Psoas muscle (tissue), 8 donors: ENCODE measurements around the gene SIGMAR1. TPM values are rescaled to one million over a fixed set of nuclear protein-coding genes. Genes with fewer than 3 reads are reported as not detected.

Experiments
- ATAC-seq, 4 donors: fragments of 200-7000 bp; cut with Tn5 transposase; one replicate each; pipeline ENCODE4 v1.9.1; 2020; ENCODE audit warnings: moderate library complexity in 3 of 4, mild to moderate bottlenecking in 2 of 4
- DNase-seq, 2 donors: peaks; one replicate each; pipeline ENCODE4 v3.0.0-alpha.2; 2020
- H3K27ac ChIP-seq: fragments of 200-600 bp; one replicate; pipeline ENCODE4 v1.8.0; 2022
- H3K27me3 ChIP-seq, 3 donors: fragments of 200-600 bp in 1 of 3; one replicate each; pipeline versions ENCODE4 v1.6.1 to v1.8.0; 2013 to 2022; ENCODE audit warnings: low read length in 2 of 3, mild to moderate bottlenecking in 2 of 3, moderate library complexity in 1 of 3; ENCODE audit not compliant: insufficient read depth in 3 of 3
- H3K36me3 ChIP-seq, 2 donors: fragments of 200-600 bp in 1 of 2; one replicate each; pipeline versions ENCODE4 v1.6.1 to v1.8.0; 2013 to 2022; ENCODE audit warnings: low read depth in 1 of 2, mild to moderate bottlenecking in 1 of 2, moderate library complexity in 1 of 2; ENCODE audit not compliant: insufficient read depth in 1 of 2
- H3K4me1 ChIP-seq: fragments of 200-600 bp; one replicate; pipeline ENCODE4 v1.8.0; 2022
- H3K4me3 ChIP-seq: fragments of 200-600 bp; one replicate; pipeline ENCODE4 v1.8.0; 2022; ENCODE audit warnings: mild to moderate bottlenecking
- H3K9me3 ChIP-seq: fragments of 200-600 bp; one replicate; pipeline ENCODE4 v1.8.0; 2022
- WGBS, 3 donors: extraction: QIAGEN DNeasy Blood & Tissue Kit; methylation state at CpG; one replicate each; pipeline versions ENCODE4 v1.1.6 to v1.1.7; 2013; 5-methylcytosine and 5-hydroxymethylcytosine counted together
- intact Hi-C, 2 donors: fragments of 100-400 bp; cut with DNase I; formaldehyde crosslinking; loops; one replicate each; pipeline versions ENCODE4 v1.11.0 to v1.14.2; 2022
- polyA plus RNA-seq, 3 donors: library from polyadenylated mRNA; stranded (reverse); fragments of 200-250 nt; gene quantifications; one replicate each; pipeline ENCODE4 v1.2.3, GENCODE V29; 2013
- total RNA-seq, 4 donors: library from RNA; stranded (reverse); fragmentation: NEBNext Ultra II Directional in 2 of 4; extraction: Animal tissue kit (Norgen Biotek cat#: 25700) in 2 of 4; gene quantifications; one replicate each; pipeline versions ENCODE4 v1.2.1 to v1.2.4, GENCODE V29; 2021 to 2023
- TF ChIP-seq, protein P1 (sequence below): fragments of 200-600 bp; IDR thresholded peaks from one replicate; pipeline ENCODE4 v1.8.0; 2022; ENCODE audit warnings: antibody characterized with exemption
- donor health status: healthy with polysubstance abuse.
- donor health status: DM: no; HTN: no; CAD: no; lungs with moderate emphysema.
- donor health status: Bipolar disorder and iron deficiency.
- donor health status: healthy.
- donor health status: DM: yes; HTN: yes; CAD: no.
- donor health status: DM: no; HTN: no; CAD: no.
- donor health status: DM: no; HTN: no; CAD: no.
- donor health status: DM: yes; HTN: yes; CAD: no.

The SIGMAR1 gene
- total and polyA plus RNA-seq, 7 donors, result 13.0 to 50.1 (median 14.1) TPM

DNA sequence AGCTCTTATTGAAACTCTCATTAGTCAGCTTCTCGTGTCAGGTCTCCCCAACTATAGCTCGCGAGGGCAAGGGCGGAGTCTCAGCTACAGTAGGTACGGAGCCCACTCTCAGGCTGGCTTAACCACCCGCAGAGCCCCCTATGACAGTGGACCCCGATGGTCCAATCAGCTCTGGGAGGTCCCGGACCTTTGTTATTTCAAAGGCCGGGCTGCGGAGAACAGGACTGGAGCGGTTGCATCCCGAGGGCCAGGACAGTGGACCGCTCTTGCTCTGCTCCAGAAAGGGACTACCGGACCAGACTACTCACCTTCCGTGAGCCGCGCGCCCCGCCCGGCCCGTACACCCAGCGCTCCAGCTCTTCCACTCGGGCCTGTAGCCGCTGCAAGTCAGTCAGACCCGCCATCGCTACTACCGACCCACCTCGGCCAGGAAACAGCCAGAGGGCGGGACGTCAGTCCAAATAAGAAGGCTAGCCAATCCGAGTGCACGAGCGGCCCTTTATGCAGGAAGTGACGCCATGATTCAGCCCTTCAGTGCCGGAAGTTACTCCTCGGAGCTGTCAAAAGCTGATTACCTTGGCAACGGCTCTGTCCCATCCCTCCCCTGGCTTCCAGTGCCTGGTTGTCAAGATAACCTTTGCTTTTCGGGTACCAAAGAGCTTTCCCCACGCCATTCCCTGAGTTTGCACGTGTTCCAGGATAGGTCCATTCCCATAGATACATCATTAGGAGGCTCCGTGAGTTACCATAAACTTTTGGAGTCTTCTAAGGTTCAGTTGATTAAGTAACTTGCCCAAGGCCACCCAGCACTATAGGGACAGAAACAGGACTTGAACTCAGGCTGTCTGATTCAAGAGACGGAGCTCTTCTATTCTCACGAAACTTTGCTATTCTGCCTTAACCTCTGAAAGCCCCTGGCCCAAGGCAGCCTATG, 17.3 kb downstream of the SIGMAR1 start, which contains the start of gene DCTN3:
Gene DCTN3 (minus strand): TSS at position 435 of the 934 bp plus-strand sequence. CDS start 31 bp downstream, at position 404.
- H3K9me3 ChIP-seq, result no peaks in the 10 kb centered on the region
- H3K27me3 ChIP-seq, result peaks cover 0 to 36% (median 16%) of the 10 kb centered on the region in 3 donors
- peak within 1 kb of the TSS; percentile 89 for H3K4me3 ChIP-seq
- peaks cover 3 to 37% of the 10 kb centered on the region in 2 donors for H3K36me3 ChIP-seq
- H3K27ac ChIP-seq, result peak within 1 kb of the TSS; percentile 56
- TF ChIP-seq, protein P1, sequence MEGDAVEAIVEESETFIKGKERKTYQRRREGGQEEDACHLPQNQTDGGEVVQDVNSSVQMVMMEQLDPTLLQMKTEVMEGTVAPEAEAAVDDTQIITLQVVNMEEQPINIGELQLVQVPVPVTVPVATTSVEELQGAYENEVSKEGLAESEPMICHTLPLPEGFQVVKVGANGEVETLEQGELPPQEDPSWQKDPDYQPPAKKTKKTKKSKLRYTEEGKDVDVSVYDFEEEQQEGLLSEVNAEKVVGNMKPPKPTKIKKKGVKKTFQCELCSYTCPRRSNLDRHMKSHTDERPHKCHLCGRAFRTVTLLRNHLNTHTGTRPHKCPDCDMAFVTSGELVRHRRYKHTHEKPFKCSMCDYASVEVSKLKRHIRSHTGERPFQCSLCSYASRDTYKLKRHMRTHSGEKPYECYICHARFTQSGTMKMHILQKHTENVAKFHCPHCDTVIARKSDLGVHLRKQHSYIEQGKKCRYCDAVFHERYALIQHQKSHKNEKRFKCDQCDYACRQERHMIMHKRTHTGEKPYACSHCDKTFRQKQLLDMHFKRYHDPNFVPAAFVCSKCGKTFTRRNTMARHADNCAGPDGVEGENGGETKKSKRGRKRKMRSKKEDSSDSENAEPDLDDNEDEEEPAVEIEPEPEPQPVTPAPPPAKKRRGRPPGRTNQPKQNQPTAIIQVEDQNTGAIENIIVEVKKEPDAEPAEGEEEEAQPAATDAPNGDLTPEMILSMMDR, result no peak
- 5 to 6% (median 5%) methylated on average over 43 of the region's 43 CpGs for WGBS, 3 donors
- DNase-seq, result peak; percentile 91 to 95
- H3K4me1 ChIP-seq, result peaks cover 18% of the 10 kb centered on the region
- intact Hi-C loops, result no loop called here
- ATAC-seq, result peak; percentile 97 to 100 (median 100)

DNA sequence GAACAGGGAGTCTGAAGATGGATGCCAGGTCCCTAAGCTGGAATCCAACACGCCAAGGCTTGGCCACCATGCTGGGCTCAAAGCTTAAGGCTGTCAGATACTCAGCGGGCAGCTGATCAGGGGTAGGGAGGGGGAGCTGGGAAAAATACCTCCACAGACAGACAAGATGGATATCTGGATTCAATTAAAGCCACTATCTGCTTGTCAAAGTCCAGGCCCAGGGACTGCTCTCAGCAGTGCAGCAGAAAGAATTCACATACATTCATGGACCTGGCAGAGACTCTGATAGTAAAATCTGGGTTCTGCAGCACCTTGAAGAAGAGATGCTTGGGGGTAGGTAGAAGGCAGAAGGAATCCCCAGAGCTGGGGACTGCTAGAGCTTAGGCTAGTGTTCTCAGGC, 22.5 kb downstream of the SIGMAR1 start:
- intact Hi-C loops, result no loop called here
- WGBS, 3 donors, result 71 to 93% (median 75%) methylated on average over 2 of the region's 2 CpGs
- no peak overlapping the region for H3K4me3 ChIP-seq
- no peaks in the 10 kb centered on the region for H3K27me3 ChIP-seq
- no peaks in the 10 kb centered on the region for H3K9me3 ChIP-seq
- peaks cover 3 to 57% of the 10 kb centered on the region in 2 donors for H3K36me3 ChIP-seq
- no peak for DNase-seq
- peaks cover 30% of the 10 kb centered on the region for H3K4me1 ChIP-seq
- no peak for ATAC-seq
- TF ChIP-seq, protein P1, result no peak
- no peak overlapping the region for H3K27ac ChIP-seq

DNA sequence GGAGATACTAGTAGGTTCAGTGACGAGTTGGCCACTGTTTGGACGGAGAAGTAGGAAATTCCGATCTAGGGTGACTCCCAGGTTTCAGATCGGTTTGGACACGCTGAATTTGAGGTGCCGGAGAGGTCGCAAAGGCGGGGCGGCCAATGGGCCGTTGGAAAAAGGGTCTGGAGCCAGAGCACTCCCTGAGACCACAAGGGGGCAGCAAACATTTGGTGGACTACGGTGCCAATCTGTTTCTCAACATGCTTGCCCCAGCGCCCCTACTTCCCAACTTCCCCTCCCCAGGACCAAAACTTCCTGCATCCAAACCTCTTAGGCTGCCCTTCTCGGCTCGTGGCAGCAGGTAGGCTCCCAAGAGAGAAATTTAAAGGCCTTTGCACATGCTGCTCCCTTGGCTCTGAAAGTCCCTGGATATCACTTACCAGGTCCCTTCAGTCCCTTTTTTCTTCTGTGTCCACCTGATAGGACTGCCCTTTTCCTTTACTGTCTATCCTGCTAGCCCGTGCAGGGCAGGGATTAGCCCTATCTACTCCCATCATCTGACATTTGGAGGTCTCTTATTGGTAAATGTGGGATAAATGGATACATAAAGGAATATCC, 24.7 kb downstream of the SIGMAR1 start:
- H3K9me3 ChIP-seq, result no peaks in the 10 kb centered on the region
- ATAC-seq (peak; percentile 62 to 82 (median 71)), DNase-seq (peak; percentile 75 to 84)
- TF ChIP-seq, protein P1, result peak; percentile 82
- H3K36me3 ChIP-seq, result peaks cover 3 to 48% of the 10 kb centered on the region in 2 donors
- WGBS, 3 donors, result 1 to 2% (median 1%) methylated on average over 15 of the region's 15 CpGs
- peak overlapping the region; percentile 73 for H3K4me3 ChIP-seq
- H3K27ac ChIP-seq, result peak overlapping the region; percentile 84
- intact Hi-C loops, result loop anchor here in 1 of 2 donors (1.0 to 5.0 kb wide), 2 partner anchors 19 to 89 kb away; no protein-coding TSS in a partner anchor
- peaks cover 26% of the 10 kb centered on the region for H3K4me1 ChIP-seq
- H3K27me3 ChIP-seq, result no peaks in the 10 kb centered on the region

DNA sequence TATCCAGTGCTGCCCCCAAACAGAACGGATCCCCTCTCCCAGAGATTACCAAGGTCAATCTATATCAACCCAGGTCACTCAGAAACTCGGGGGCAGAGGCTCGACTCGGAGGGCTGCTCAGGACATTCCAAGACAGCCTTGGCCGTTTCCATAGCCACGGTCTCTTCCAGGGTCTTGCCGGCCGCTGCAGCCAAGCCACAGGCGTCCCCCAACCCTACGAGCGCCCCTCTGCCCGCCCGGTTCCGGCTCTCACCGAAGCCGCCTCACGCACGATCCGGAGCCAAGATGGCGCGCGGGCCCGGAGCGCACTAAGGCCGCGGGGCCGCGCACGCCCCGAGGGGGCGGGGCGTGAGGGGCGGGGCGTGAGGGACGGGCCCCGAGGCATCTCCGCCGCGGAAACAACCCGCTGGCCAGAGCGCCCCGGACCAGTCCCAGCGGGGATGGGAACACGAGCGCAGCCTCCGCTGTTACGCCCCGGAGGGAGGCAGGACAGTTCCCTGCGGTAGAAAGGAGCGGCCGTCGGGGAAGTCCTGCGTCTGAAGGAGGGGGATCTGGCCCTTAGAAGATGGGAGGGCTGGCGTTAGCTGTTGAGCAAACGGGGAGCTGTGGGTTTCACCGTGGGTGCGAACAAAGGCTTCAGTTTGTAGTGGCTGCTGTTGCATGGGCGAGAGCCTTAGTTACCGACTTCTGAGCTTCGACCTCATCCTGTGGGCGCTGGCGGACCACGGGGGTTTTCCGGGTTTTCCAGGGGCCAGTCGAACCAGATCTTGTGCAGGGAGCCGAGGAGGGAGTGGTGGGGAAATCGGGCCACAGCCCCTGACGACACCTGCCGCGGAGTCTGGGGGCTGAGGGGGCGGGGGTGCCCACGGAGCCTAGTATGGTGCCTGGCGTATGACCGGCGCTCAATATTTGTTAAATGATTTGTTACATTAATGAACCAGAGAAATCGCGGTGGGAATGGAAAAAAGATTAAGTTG, 25.5 kb downstream of the SIGMAR1 start, which contains the start of gene RPP25L:
Gene RPP25L (minus strand): TSS at position 287 of the 977 bp plus-strand sequence. CDS start 801 bp downstream, outside the sequence.
- intact Hi-C loops, result loop anchor here in 1 of 2 donors (5.0 kb wide), 1 partner anchor 90 kb away; no protein-coding TSS in a partner anchor
- peak; percentile 92 to 96 (median 95) for ATAC-seq

More for the DNA sequence above, 25.5 kb downstream of the SIGMAR1 start, which contains the start of gene RPP25L:
- Histone ChIP-seq H3K9me3 (no peaks in the 10 kb centered on the region), H3K4me3 (peak within 1 kb of the TSS; percentile 73), H3K4me1 (peaks cover 26% of the 10 kb centered on the region), H3K27ac (peak within 1 kb of the TSS; percentile 84), H3K27me3 (no peaks in the 10 kb centered on the region), H3K36me3 (peaks cover 3 to 41% of the 10 kb centered on the region in 2 donors)
- 0 to 1% (median 1%) methylated on average over 61 to 77 of the region's 77 CpGs for WGBS, 3 donors
- DNase-seq, result peak; percentile 90 to 91
- TF ChIP-seq, protein P1, result no peak
